ENCODE data around the gene SURF4.
"Not testable (repeated sequence)": the region's sequence is repeated elsewhere in the genome, so short reads cannot be mapped to it uniquely, and the experiment has no call there.

SURF4 gene

GRCh38 chr9:133333011-133333410, 42.8 kb downstream of the SURF4 start:
- no peak for TF ChIP-seq ZNF274 (IDR thresholded peaks at IDR 0.05; ENCODE audit: low read depth, low read length)
- H3K4me3 ChIP-seq (ENCODE audit: low read length): no peak overlapping the region

GRCh38 chr9:133332381-133332730, 43.5 kb downstream of the SURF4 start:
- TF ChIP-seq ZNF274 (IDR thresholded peaks at IDR 0.05; ENCODE audit: low read depth, low read length): no peak

GRCh38 chr9:133331641-133332380, 44.0 kb downstream of the SURF4 start:
- TF ChIP-seq ZNF274 (IDR thresholded peaks at IDR 0.05; ENCODE audit: low read depth, low read length): no peak
- H3K4me3 ChIP-seq (ENCODE audit: low read length): no peak overlapping the region

More at GRCh38 chr9:133332381-133332730, 43.5 kb downstream of the SURF4 start:
- no peak overlapping the region for H3K4me3 ChIP-seq (ENCODE audit: low read length)

- no peak for TF ChIP-seq ZNF274 (IDR thresholded peaks at IDR 0.05; ENCODE audit: low read depth, low read length)
- no peak overlapping the region for H3K4me3 ChIP-seq (ENCODE audit: low read length)
These were observed 44.6 kb downstream of the SURF4 start for GRCh38 chr9:133331221-133331620.

- H3K4me3 ChIP-seq (ENCODE audit: low read length): not testable (repeated sequence)
These were observed 46.3 kb downstream of the SURF4 start for GRCh38 chr9:133329306-133330156.

GRCh38 chr9:133327834-133328484, 47.9 kb downstream of the SURF4 start:
- H3K4me3 ChIP-seq (ENCODE audit: low read length): no peak overlapping the region
- no peak for TF ChIP-seq ZNF274 (IDR thresholded peaks at IDR 0.05; ENCODE audit: low read depth, low read length)

- not testable (repeated sequence) for H3K4me3 ChIP-seq (ENCODE audit: low read length)
These were observed 48.8 kb downstream of the SURF4 start for GRCh38 chr9:133327021-133327420.

GRCh38 chr9:133323991-133324703, 51.7 kb downstream of the SURF4 start:
- no peak for TF ChIP-seq ZNF274 (IDR thresholded peaks at IDR 0.05; ENCODE audit: low read depth, low read length)
- H3K4me3 ChIP-seq (ENCODE audit: low read length): no peak overlapping the region

GRCh38 chr9:133323211-133323610, 52.6 kb downstream of the SURF4 start:
- no peak overlapping the region for H3K4me3 ChIP-seq (ENCODE audit: low read length)
- TF ChIP-seq ZNF274 (IDR thresholded peaks at IDR 0.05; ENCODE audit: low read depth, low read length): no peak

- H3K4me3 ChIP-seq (ENCODE audit: low read length): no peak overlapping the region
- no peak for TF ChIP-seq ZNF274 (IDR thresholded peaks at IDR 0.05; ENCODE audit: low read depth, low read length)
These were observed 53.2 kb downstream of the SURF4 start for GRCh38 chr9:133322701-133323100.

GRCh38 chr9:133321411-133321935, 54.4 kb downstream of the SURF4 start:
- no peak for TF ChIP-seq ZNF274 (IDR thresholded peaks at IDR 0.05; ENCODE audit: low read depth, low read length)

GRCh38 chr9:133320421-133320881, 55.4 kb downstream of the SURF4 start:
- TF ChIP-seq ZNF274 (IDR thresholded peaks at IDR 0.05; ENCODE audit: low read depth, low read length): no peak
- no peak overlapping the region for H3K4me3 ChIP-seq (ENCODE audit: low read length)

More at GRCh38 chr9:133321411-133321935, 54.4 kb downstream of the SURF4 start:
- H3K4me3 ChIP-seq (ENCODE audit: low read length): no peak overlapping the region

- H3K4me3 ChIP-seq (ENCODE audit: low read length): not testable (repeated sequence)
These were observed 58.3 kb downstream of the SURF4 start for GRCh38 chr9:133317551-133317950.

- H3K4me3 ChIP-seq (ENCODE audit: low read length): no peak overlapping the region
- TF ChIP-seq ZNF274 (IDR thresholded peaks at IDR 0.05; ENCODE audit: low read depth, low read length): no peak
These were observed 59.9 kb downstream of the SURF4 start for GRCh38 chr9:133315997-133316396.

Measured in GM08714 (cell line).